Aorta (tissue), 5 donors: Measurements from ENCODE around the gene SPATA16. TPM values are rescaled to one million over a fixed set of nuclear protein-coding genes. Genes with fewer than 3 reads are reported as not detected.
"Not testable (repeated sequence)": the region's sequence is repeated elsewhere in the genome, so short reads cannot be mapped to it uniquely, and the experiment has no call there.

Experiments used
- ATAC-seq: fragments of 200-7000 bp; cut with Tn5 transposase; one replicate; pipeline ENCODE4 v1.9.1; 2022; ENCODE audit warnings: moderate library complexity; ENCODE audit not compliant: low FRiP score
- DNase-seq, 2 donors: peaks; one replicate each; pipeline ENCODE4 v3.0.0-alpha.2; 2020
- H3K27ac ChIP-seq, 2 donors: one replicate each; pipeline ENCODE4 v1.5.1; 2013; ENCODE audit warnings: low read length in 2 of 2, mild to moderate bottlenecking in 2 of 2, moderate library complexity in 2 of 2, control low read depth in 1 of 2, inconsistent platforms in 1 of 2, low read depth in 1 of 2
- H3K27me3 ChIP-seq, 2 donors: one replicate each; pipeline ENCODE4 v1.6.1; 2013; ENCODE audit warnings: control low read depth in 1 of 2, low read length in 1 of 2, mild to moderate bottlenecking in 1 of 2, moderate library complexity in 1 of 2; ENCODE audit not compliant: insufficient read depth in 2 of 2, control insufficient read depth in 1 of 2
- H3K36me3 ChIP-seq, 2 donors: one replicate each; pipeline ENCODE4 v1.6.1; 2013; ENCODE audit warnings: control low read depth in 1 of 2, low read length in 1 of 2, mild to moderate bottlenecking in 1 of 2; ENCODE audit not compliant: insufficient read depth in 2 of 2, control insufficient read depth in 1 of 2
- H3K4me1 ChIP-seq, 2 donors: one replicate each; pipeline ENCODE4 v1.6.1; 2013; ENCODE audit warnings: low read length in 2 of 2, control low read depth in 1 of 2, mild to moderate bottlenecking in 1 of 2, moderate library complexity in 1 of 2; ENCODE audit not compliant: insufficient read depth in 2 of 2, control insufficient read depth in 1 of 2
- H3K4me3 ChIP-seq, 2 donors: one replicate each; pipeline ENCODE4 v1.5.1; 2013; ENCODE audit warnings: low read length in 2 of 2, control low read depth in 1 of 2, mild to moderate bottlenecking in 1 of 2
- H3K9me3 ChIP-seq: one replicate; pipeline ENCODE4 v1.6.1; 2013; ENCODE audit warnings: mild to moderate bottlenecking, low read length; ENCODE audit not compliant: control insufficient read depth
- WGBS, 2 donors: extraction: QIAGEN DNeasy Blood & Tissue Kit; methylation state at CpG; one replicate each; pipeline ENCODE4 v1.1.7; 2013; 5-methylcytosine and 5-hydroxymethylcytosine counted together
- intact Hi-C, 2 donors: fragments of 100-400 bp; cut with DNase I; formaldehyde crosslinking; loops; one replicate each; pipeline versions ENCODE4 v1.14.2 to v1.15.0; 2022
- polyA plus RNA-seq, 2 donors: library from polyadenylated mRNA; stranded (reverse); fragments of 200-250 nt; gene quantifications; one replicate each; pipeline ENCODE4 v1.2.3, GENCODE V29; 2013
- total RNA-seq, 2 donors: library from RNA; stranded (reverse); fragmentation: NEBNext Ultra II Directional; extraction: Animal tissue kit (Norgen Biotek cat#: 25700); gene quantifications; one replicate each; pipeline ENCODE4 v1.2.1, GENCODE V29; 2021
- donor health status: healthy with polysubstance abuse.
- donor health status: Bipolar disorder and iron deficiency.
- donor health status: DM: no; HTN: no; CAD: no.
- donor health status: DM: no; HTN: no; CAD: no.
- donor health status: DM: yes; HTN: yes; CAD: no.

The SPATA16 gene
- total and polyA plus RNA-seq, 4 donors: not detected

GRCh38 chr3:172866726-172867350 lies 274.2 kb downstream of the SPATA16 start:
- H3K27ac ChIP-seq, H3K4me3 ChIP-seq, H3K9me3 ChIP-seq, DNase-seq, intact Hi-C loops, H3K4me1 ChIP-seq, ATAC-seq, H3K36me3 ChIP-seq, H3K27me3 ChIP-seq: not testable (repeated sequence)
- 96 to 98% methylated on average over 38 of the region's 38 CpGs for WGBS, 2 donors

- no peaks in the 10 kb centered on the region for H3K36me3 ChIP-seq
- H3K27ac ChIP-seq: no peak overlapping the region
- H3K27me3 ChIP-seq: no peaks in the 10 kb centered on the region
- DNase-seq (no peak), ATAC-seq (no peak)
- peaks cover 1% of the 10 kb centered on the region for H3K9me3 ChIP-seq
- H3K4me1 ChIP-seq: no peaks in the 10 kb centered on the region
- 94 to 96% methylated on average over 2 of the region's 2 CpGs for WGBS, 2 donors
- intact Hi-C loops: loop anchor here in 1 of 2 donors (10.0 kb wide), 1 partner anchor 1296 kb away; no protein-coding TSS in a partner anchor
- no peak overlapping the region for H3K4me3 ChIP-seq
Measured at GRCh38 chr3:172859041-172859440, 282.0 kb downstream of the SPATA16 start.

GRCh38 chr3:172856795-172857742 lies 284.0 kb downstream of the SPATA16 start:
- Histone ChIP-seq H3K4me3 (no peak overlapping the region), H3K9me3 (no peaks in the 10 kb centered on the region), H3K36me3 (no peaks in the 10 kb centered on the region), H3K27ac (no peak overlapping the region), H3K27me3 (no peaks in the 10 kb centered on the region), H3K4me1 (no peaks in the 10 kb centered on the region)
- intact Hi-C loops: loop anchor here in 1 of 2 donors (10.0 kb wide), 1 partner anchor 1298 kb away; no protein-coding TSS in a partner anchor
- peak; percentile 64 for ATAC-seq
- DNase-seq: no peak
- 7 to 12% methylated on average over 4 of the region's 4 CpGs for WGBS, 2 donors

GRCh38 chr3:172855037-172855436 lies 286.0 kb downstream of the SPATA16 start:
- no peak for DNase-seq
- H3K4me1 ChIP-seq: no peaks in the 10 kb centered on the region
- no peak overlapping the region for H3K27ac ChIP-seq
- intact Hi-C loops: loop anchor here in 1 of 2 donors (10.0 kb wide), 1 partner anchor 1300 kb away; no protein-coding TSS in a partner anchor
- no peaks in the 10 kb centered on the region for H3K27me3 ChIP-seq
- no peak for ATAC-seq
- H3K36me3 ChIP-seq: no peaks in the 10 kb centered on the region
- no peaks in the 10 kb centered on the region for H3K9me3 ChIP-seq
- no peak overlapping the region for H3K4me3 ChIP-seq

GRCh38 chr3:172853921-172854666 lies 286.9 kb downstream of the SPATA16 start:
- DNase-seq (no peak), ATAC-seq (no peak)
- no peaks in the 10 kb centered on the region for H3K27me3 ChIP-seq
- H3K9me3 ChIP-seq: no peaks in the 10 kb centered on the region
- no peaks in the 10 kb centered on the region for H3K4me1 ChIP-seq
- intact Hi-C loops: loop anchor here in 1 of 2 donors (10.0 kb wide), 1 partner anchor 1301 kb away; no protein-coding TSS in a partner anchor
- no peaks in the 10 kb centered on the region for H3K36me3 ChIP-seq
- H3K27ac ChIP-seq: no peak overlapping the region
- 57 to 72% methylated on average over 3 of the region's 3 CpGs for WGBS, 2 donors
- no peak overlapping the region for H3K4me3 ChIP-seq

GRCh38 chr3:172853005-172853404 lies 288.0 kb downstream of the SPATA16 start:
- DNase-seq: no peak
- intact Hi-C loops: loop anchor here in 1 of 2 donors (10.0 kb wide), 1 partner anchor 1302 kb away; no protein-coding TSS in a partner anchor
- no peak overlapping the region for H3K27ac ChIP-seq

GRCh38 chr3:172848910-172849309 lies 292.1 kb downstream of the SPATA16 start:
- DNase-seq (no peak), ATAC-seq (no peak)
- Histone ChIP-seq H3K4me1 (no peaks in the 10 kb centered on the region), H3K36me3 (no peaks in the 10 kb centered on the region), H3K27me3 (peaks cover 0 to 2% of the 10 kb centered on the region in 2 donors), H3K4me3 (no peak overlapping the region), H3K9me3 (no peaks in the 10 kb centered on the region), H3K27ac (no peak overlapping the region)
- intact Hi-C loops: no loop called here
- 36% methylated on average over 1 of the region's 1 CpG for WGBS, 2 donors

More at GRCh38 chr3:172853005-172853404, 288.0 kb downstream of the SPATA16 start:
- WGBS, 2 donors: 76 to 81% methylated on average over 1 of the region's 1 CpG
- no peak for ATAC-seq
- Histone ChIP-seq H3K4me1 (no peaks in the 10 kb centered on the region), H3K4me3 (no peak overlapping the region), H3K9me3 (no peaks in the 10 kb centered on the region), H3K27me3 (no peaks in the 10 kb centered on the region), H3K36me3 (no peaks in the 10 kb centered on the region)

GRCh38 chr3:172847292-172847691 lies 293.7 kb downstream of the SPATA16 start:
- DNase-seq: no peak
- intact Hi-C loops: no loop called here
- peaks cover 0 to 4% of the 10 kb centered on the region in 2 donors for H3K27me3 ChIP-seq
- no peaks in the 10 kb centered on the region for H3K9me3 ChIP-seq
- H3K4me1 ChIP-seq: no peaks in the 10 kb centered on the region
- ATAC-seq: no peak
- H3K27ac ChIP-seq: no peak overlapping the region
- H3K4me3 ChIP-seq: no peak overlapping the region
- no peaks in the 10 kb centered on the region for H3K36me3 ChIP-seq
